Cardiac muscle cell (in vitro differentiated cells and primary cell): Measurements from ENCODE around the gene DNM3. TPM values are rescaled to one million over a fixed set of nuclear protein-coding genes. Genes with fewer than 3 reads are reported as not detected.
A peak's percentile ranks its signal among the peaks of the same experiment; 100 is the strongest.
"Not testable (repeated sequence)": the region's sequence is repeated elsewhere in the genome, so short reads cannot be mapped to it uniquely, and the experiment has no call there.

Experiments
- DNase-seq, 2 donors: peaks; one replicate each; pipeline versions ENCODE4 v3.0.0 to v3.0.0-alpha.2; 2010 to 2017; ENCODE audit warnings: low read depth in 1 of 2, low spot score in 1 of 2
- H3K27ac ChIP-seq: fragments of 200-600 bp; sonication (generic); 2 replicates; pipeline ENCODE4 v1.5.1; 2016
- H3K27me3 ChIP-seq: fragments of 200-600 bp; sonication (generic); 2 replicates; pipeline ENCODE4 v1.6.0; 2016; ENCODE audit warnings: control low read depth
- H3K36me3 ChIP-seq: fragments of 200-600 bp; sonication (generic); 2 replicates; pipeline ENCODE4 v1.5.1; 2016; ENCODE audit warnings: control low read depth
- H3K4me1 ChIP-seq: fragments of 200-600 bp; sonication (generic); 2 replicates; pipeline ENCODE4 v1.8.1; 2017; ENCODE audit warnings: low read depth, mild to moderate bottlenecking, mixed run types
- H3K4me3 ChIP-seq: fragments of 200-600 bp; sonication (generic); 2 replicates; pipeline ENCODE4 v1.5.1; 2016; ENCODE audit warnings: mild to moderate bottlenecking
- H3K9me3 ChIP-seq: fragments of 200-600 bp; sonication (generic); 2 replicates; pipeline ENCODE4 v1.5.1; 2017; ENCODE audit warnings: low read depth, mild to moderate bottlenecking, control low read depth
- polyA plus RNA-seq: library from polyadenylated mRNA; unstranded; fragments of >200 nt; fragmentation: Nextera tagmentation; extraction: Ambion mirVana; gene quantifications from 2 replicates; pipeline ENCODE4 v1.2.1, GENCODE V29; 2016
- total RNA-seq: library from RNA; depleted of rRNA; stranded (reverse); fragments of >200 nt; gene quantifications from 2 replicates; pipeline ENCODE4 v1.2.3, GENCODE V29; 2016
- TF ChIP-seq, protein P1 (sequence below): IDR thresholded peaks from 2 replicates; pipeline ENCODE4 v1.5.1; 2012; ENCODE audit warnings: low read depth, mild to moderate bottlenecking, low read length

Gene DNM3
- total and polyA plus RNA-seq, 2 experiments from 2014 or later: 0.42 TPM; not detected in 1

DNA sequence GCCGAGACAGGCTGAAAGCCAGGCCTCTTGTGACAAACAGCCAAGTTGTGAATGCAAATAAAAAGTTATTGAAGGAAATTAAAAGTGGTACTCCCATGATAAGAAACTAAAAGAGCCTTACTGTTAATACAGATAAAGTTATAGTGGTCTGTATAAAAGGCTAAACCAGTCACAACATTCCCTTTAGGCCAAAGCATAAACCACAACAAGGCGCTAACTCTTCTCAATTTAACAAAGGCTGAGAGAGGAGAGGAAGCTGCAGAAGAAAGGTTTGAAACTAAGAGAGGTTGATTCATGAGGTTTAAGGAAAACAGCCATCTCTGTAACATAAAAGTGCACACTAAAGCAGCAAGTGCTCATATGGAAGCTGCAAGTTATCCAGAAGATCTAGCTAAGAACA, 589.9 kb downstream of the DNM3 start:
- no peaks in the 10 kb centered on the region for H3K4me1 ChIP-seq
- no peaks in the 10 kb centered on the region for H3K9me3 ChIP-seq
- no peaks in the 10 kb centered on the region for H3K27me3 ChIP-seq
- no peak for DNase-seq
- no peak overlapping the region for H3K27ac ChIP-seq
- no peak overlapping the region for H3K4me3 ChIP-seq
- TF ChIP-seq, protein P1, sequence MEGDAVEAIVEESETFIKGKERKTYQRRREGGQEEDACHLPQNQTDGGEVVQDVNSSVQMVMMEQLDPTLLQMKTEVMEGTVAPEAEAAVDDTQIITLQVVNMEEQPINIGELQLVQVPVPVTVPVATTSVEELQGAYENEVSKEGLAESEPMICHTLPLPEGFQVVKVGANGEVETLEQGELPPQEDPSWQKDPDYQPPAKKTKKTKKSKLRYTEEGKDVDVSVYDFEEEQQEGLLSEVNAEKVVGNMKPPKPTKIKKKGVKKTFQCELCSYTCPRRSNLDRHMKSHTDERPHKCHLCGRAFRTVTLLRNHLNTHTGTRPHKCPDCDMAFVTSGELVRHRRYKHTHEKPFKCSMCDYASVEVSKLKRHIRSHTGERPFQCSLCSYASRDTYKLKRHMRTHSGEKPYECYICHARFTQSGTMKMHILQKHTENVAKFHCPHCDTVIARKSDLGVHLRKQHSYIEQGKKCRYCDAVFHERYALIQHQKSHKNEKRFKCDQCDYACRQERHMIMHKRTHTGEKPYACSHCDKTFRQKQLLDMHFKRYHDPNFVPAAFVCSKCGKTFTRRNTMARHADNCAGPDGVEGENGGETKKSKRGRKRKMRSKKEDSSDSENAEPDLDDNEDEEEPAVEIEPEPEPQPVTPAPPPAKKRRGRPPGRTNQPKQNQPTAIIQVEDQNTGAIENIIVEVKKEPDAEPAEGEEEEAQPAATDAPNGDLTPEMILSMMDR: no peak
- H3K36me3 ChIP-seq: no peaks in the 10 kb centered on the region

DNA sequence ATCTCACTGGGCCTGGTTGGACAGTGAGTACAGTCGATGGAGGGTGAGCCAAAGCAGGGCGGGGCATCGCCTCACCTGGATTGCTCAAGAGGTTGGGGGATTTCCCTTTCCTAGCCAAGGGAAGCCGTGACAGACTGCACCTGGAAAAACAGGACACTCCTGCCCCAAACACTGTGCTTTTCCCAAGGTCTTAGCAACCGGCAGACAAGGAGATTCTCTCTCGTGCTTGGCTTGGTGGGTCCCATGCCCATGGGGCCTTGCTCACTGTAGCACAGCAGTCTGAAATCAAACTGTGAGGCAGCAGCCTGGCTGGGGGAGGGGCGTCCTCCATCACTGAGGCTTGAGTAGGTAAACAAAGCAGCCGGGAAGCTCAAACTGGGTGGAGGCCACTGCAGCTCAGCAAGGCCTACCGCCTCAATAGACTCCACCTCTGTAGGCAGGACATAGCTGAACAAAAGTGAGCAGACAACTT, 590.5 kb downstream of the DNM3 start:
- Histone ChIP-seq H3K36me3 (no peaks in the 10 kb centered on the region), H3K4me1 (no peaks in the 10 kb centered on the region), H3K4me3 (no peak overlapping the region), H3K27ac (no peak overlapping the region), H3K27me3 (no peaks in the 10 kb centered on the region), H3K9me3 (no peaks in the 10 kb centered on the region)
- DNase-seq: no peak
- TF ChIP-seq, protein P1: no peak

DNA sequence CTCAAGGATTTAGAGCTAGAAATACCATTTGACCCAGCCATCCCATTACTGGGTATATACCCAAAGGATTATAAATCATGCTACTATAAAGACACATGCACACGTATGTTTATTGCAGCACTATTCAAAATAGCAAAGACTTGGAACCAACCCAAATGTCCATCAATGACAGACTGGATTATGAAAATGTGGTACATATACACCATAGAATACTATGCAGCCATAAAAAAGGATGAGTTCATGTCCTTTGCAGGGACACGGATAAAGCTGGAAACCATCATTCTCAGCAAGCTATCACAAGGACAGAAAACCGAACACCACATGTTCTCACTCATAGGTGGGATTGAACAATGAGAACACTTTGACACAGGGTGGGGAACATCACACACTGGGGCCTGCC, 595.9 kb downstream of the DNM3 start:
- not testable (repeated sequence) for H3K4me3 ChIP-seq, H3K4me1 ChIP-seq, DNase-seq, H3K27ac ChIP-seq, H3K9me3 ChIP-seq, H3K27me3 ChIP-seq, H3K36me3 ChIP-seq

DNA sequence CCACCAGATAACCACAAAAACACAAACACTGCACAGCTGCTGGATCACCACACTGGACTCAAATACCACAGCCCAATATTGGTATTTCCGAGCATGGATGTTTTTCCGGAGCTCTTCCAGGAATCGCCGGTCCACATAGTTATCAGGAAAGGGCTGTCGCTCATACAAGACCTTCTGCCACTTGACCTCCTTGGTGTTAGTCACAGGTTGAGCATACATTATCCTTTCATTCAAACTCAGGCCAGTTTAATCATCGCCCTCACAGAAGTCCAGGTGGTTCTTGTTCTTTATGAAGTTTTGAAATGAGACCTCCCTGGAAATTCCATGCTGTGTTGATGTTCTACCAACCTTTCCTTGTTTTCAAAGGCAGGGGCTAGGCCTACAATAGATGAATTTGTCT, 601.1 kb downstream of the DNM3 start:
- Histone ChIP-seq H3K36me3 (no peaks in the 10 kb centered on the region), H3K27me3 (no peaks in the 10 kb centered on the region), H3K9me3 (no peaks in the 10 kb centered on the region), H3K4me3 (no peak overlapping the region), H3K27ac (no peak overlapping the region), H3K4me1 (peaks cover 6% of the 10 kb centered on the region)
- DNase-seq: no peak
- TF ChIP-seq, protein P1: no peak

DNA sequence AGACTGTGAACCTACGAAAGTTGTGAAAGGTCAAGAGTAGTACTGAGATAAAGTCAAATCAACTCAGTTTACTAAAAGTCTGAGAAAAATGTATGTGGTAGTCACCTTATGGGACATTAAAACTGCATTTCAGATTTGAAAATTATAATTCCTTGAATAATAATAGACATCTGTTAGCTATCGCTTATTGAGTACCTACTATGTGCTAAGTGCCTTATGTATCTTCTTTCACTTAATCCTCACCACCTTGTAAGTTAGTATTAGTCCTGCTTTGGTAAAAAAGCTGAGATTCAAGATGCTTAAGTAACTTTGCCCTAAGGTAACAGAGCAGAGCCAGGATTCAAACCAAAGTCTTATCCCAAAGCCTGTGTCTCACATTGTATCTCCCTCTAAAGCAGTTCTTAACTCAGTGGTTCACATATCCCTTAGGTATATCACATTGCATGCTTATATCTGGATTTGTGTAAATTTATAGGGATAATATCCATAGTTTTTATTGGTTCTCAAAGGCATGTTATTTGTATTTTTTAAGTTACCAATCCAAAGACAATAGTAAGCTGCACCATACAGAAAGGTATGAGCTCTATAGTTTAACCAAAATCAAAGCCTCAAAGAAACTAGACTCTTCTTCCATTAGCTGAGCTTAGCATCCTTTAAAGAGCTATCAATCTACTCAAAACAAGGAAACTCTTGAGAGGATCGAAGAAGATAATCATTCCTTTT, 601.7 kb downstream of the DNM3 start:
- TF ChIP-seq, protein P1: no peak
- Histone ChIP-seq H3K9me3 (no peaks in the 10 kb centered on the region), H3K36me3 (no peaks in the 10 kb centered on the region), H3K27ac (no peak overlapping the region), H3K4me1 (peaks cover 6% of the 10 kb centered on the region), H3K4me3 (peak overlapping the region; percentile 90), H3K27me3 (no peaks in the 10 kb centered on the region)
- no peak for DNase-seq

DNA sequence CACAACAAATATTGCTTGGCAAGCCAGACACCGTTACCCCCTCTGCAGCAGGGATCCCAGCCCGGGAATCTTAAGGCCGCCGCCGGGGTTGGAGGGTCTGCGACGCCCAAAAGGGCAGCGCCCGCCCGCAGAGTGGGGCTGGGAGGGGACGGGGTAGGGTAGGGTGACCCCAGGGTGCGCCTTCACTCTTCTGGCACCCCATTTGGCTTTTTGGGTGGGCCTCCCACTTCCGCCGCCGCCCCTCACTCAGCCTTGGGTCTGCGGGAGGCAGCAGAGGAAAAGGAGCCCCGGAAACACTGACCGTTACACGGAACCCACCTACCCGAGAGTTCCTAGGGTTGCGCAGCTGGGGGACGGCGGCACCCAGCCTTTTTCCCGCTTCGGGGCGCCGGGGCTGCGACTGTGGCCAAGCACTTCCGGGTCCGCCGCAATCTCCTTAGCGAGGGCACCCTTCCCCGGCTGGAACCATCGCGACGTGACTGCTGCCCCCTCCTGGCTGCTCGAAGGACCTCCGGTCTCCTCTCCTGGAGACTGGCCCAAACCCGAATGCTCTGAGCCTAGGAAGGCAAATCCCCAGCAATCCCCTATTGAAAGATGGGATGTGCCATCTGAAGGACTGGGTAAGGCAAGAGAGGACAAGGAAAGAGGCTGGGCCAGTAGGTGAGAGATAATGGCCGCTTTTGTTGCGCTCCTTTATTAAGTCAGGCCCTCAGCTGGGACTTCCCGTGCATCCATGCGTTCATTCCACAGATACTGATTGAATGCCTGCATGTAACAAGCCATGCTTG, 602.6 kb downstream of the DNM3 start, which contains the start of gene PIGC:
Gene PIGC (minus strand): TSS at position 404 of the 788 bp plus-strand sequence. CDS start 1,447 bp downstream, outside the sequence.
- Histone ChIP-seq H3K4me3 (peak within 1 kb of the TSS; percentile 90), H3K27me3 (no peaks in the 10 kb centered on the region), H3K4me1 (peaks cover 6% of the 10 kb centered on the region), H3K27ac (peak within 1 kb of the TSS; percentile 69), H3K36me3 (no peaks in the 10 kb centered on the region), H3K9me3 (no peaks in the 10 kb centered on the region)
- peak; percentile 91 to 93 for DNase-seq
- TF ChIP-seq, protein P1: peak; percentile 93
